GM12878 (cell line): ENCODE measurements around the gene CYB5RL.

Source experiments
- DPF2 ChIP-seq: fragments of 450-650 bp; IDR thresholded peaks from 2 replicates; pipeline ENCODE4 v1.6.1; 2017; ENCODE audit warnings: mild to moderate bottlenecking
- PRDM15 ChIP-seq: fragments of 450-650 bp; formaldehyde crosslinking; IDR thresholded peaks from 2 replicates; pipeline ENCODE4 v1.4.0; 2020; ENCODE audit warnings: mild to moderate bottlenecking, moderate library complexity

GRCh38 chr1:54225378-54225777, 25.5 kb upstream of the CYB5RL start:
- TF ChIP-seq PRDM15 (no peak), DPF2 (no peak)
